Measurements from ENCODE around the gene GRB14.
"Not testable (repeated sequence)": the region's sequence is repeated elsewhere in the genome, so short reads cannot be mapped to it uniquely, and the experiment has no call there.

GRB14 gene

GRCh38 chr2:164551519-164551918 lies 69.8 kb downstream of the GRB14 start:
- Mint-ChIP-seq H3K27me3 (no peaks in the 10 kb centered on the region), H3K4me3 (no peak overlapping the region), H3K9me3 (peaks cover 6% of the 10 kb centered on the region), H3K27ac (no peak overlapping the region), H3K36me3 (no peaks in the 10 kb centered on the region), H3K4me1 (no peaks in the 10 kb centered on the region)
- ATAC-seq, result no peak

GRCh38 chr2:164549705-164550104 lies 71.6 kb downstream of the GRB14 start:
- H3K4me1 Mint-ChIP-seq, H3K27ac Mint-ChIP-seq, ATAC-seq, H3K4me3 Mint-ChIP-seq, H3K9me3 Mint-ChIP-seq, H3K36me3 Mint-ChIP-seq, H3K27me3 Mint-ChIP-seq: not testable (repeated sequence)

- H3K27me3 Mint-ChIP-seq, result peaks cover 8% of the 10 kb centered on the region
- no peak for ATAC-seq
These were observed 75.8 kb downstream of the GRB14 start for GRCh38 chr2:164545484-164545883.

GRCh38 chr2:164542581-164543021 lies 78.7 kb downstream of the GRB14 start:
- H3K9me3 Mint-ChIP-seq, result peaks cover 8% of the 10 kb centered on the region
- no peaks in the 10 kb centered on the region for H3K4me1 Mint-ChIP-seq
- no peaks in the 10 kb centered on the region for H3K36me3 Mint-ChIP-seq
- H3K27ac Mint-ChIP-seq, result no peak overlapping the region
- peaks cover 8% of the 10 kb centered on the region for H3K27me3 Mint-ChIP-seq
- no peak overlapping the region for H3K4me3 Mint-ChIP-seq
- no peak for ATAC-seq

More at GRCh38 chr2:164545484-164545883, 75.8 kb downstream of the GRB14 start:
- H3K27ac Mint-ChIP-seq, result no peak overlapping the region
- H3K36me3 Mint-ChIP-seq, result no peaks in the 10 kb centered on the region
- no peak overlapping the region for H3K4me3 Mint-ChIP-seq
- H3K4me1 Mint-ChIP-seq, result no peaks in the 10 kb centered on the region
- H3K9me3 Mint-ChIP-seq, result peaks cover 8% of the 10 kb centered on the region

- Mint-ChIP-seq H3K4me3 (no peak overlapping the region), H3K27ac (no peak overlapping the region), H3K4me1 (no peaks in the 10 kb centered on the region), H3K9me3 (no peaks in the 10 kb centered on the region), H3K27me3 (peaks cover 8% of the 10 kb centered on the region), H3K36me3 (no peaks in the 10 kb centered on the region)
- no peak for ATAC-seq
These were observed 82.9 kb downstream of the GRB14 start for GRCh38 chr2:164538240-164538866.

- H3K36me3 Mint-ChIP-seq, result no peaks in the 10 kb centered on the region
- H3K27ac Mint-ChIP-seq, result no peak overlapping the region
- H3K4me1 Mint-ChIP-seq, result no peaks in the 10 kb centered on the region
- no peak for ATAC-seq
- H3K4me3 Mint-ChIP-seq, result no peak overlapping the region
- H3K9me3 Mint-ChIP-seq, result no peaks in the 10 kb centered on the region
- no peaks in the 10 kb centered on the region for H3K27me3 Mint-ChIP-seq
These were observed 85.8 kb downstream of the GRB14 start for GRCh38 chr2:164535280-164536025.

GRCh38 chr2:164530464-164530863 lies 90.8 kb downstream of the GRB14 start:
- Mint-ChIP-seq H3K27ac (no peak overlapping the region), H3K27me3 (no peaks in the 10 kb centered on the region), H3K4me3 (no peak overlapping the region), H3K36me3 (no peaks in the 10 kb centered on the region), H3K9me3 (no peaks in the 10 kb centered on the region), H3K4me1 (no peaks in the 10 kb centered on the region)
- ATAC-seq, result no peak

GRCh38 chr2:164523726-164524125 lies 97.6 kb downstream of the GRB14 start:
- no peak overlapping the region for H3K27ac Mint-ChIP-seq
- H3K27me3 Mint-ChIP-seq, result no peaks in the 10 kb centered on the region
- no peaks in the 10 kb centered on the region for H3K4me1 Mint-ChIP-seq
- ATAC-seq, result no peak
- H3K4me3 Mint-ChIP-seq, result no peak overlapping the region
- peaks cover 6% of the 10 kb centered on the region for H3K9me3 Mint-ChIP-seq
- H3K36me3 Mint-ChIP-seq, result no peaks in the 10 kb centered on the region

- no peak overlapping the region for H3K4me3 Mint-ChIP-seq
- ATAC-seq, result peak; percentile 16
- H3K4me1 Mint-ChIP-seq, result no peaks in the 10 kb centered on the region
- H3K36me3 Mint-ChIP-seq, result no peaks in the 10 kb centered on the region
- H3K27ac Mint-ChIP-seq, result no peak overlapping the region
- H3K27me3 Mint-ChIP-seq, result no peaks in the 10 kb centered on the region
- peaks cover 12% of the 10 kb centered on the region for H3K9me3 Mint-ChIP-seq
These were observed 98.3 kb downstream of the GRB14 start for GRCh38 chr2:164523009-164523408.

- peak; percentile 41 for ATAC-seq
- H3K4me3 Mint-ChIP-seq, result no peak overlapping the region
- H3K4me1 Mint-ChIP-seq, result no peaks in the 10 kb centered on the region
- no peak overlapping the region for H3K27ac Mint-ChIP-seq
- no peaks in the 10 kb centered on the region for H3K27me3 Mint-ChIP-seq
- peaks cover 12% of the 10 kb centered on the region for H3K9me3 Mint-ChIP-seq
- no peaks in the 10 kb centered on the region for H3K36me3 Mint-ChIP-seq
These were observed 98.7 kb downstream of the GRB14 start for GRCh38 chr2:164522561-164522981.

- Mint-ChIP-seq H3K9me3 (peaks cover 27% of the 10 kb centered on the region), H3K36me3 (no peaks in the 10 kb centered on the region), H3K27me3 (peaks cover 11% of the 10 kb centered on the region), H3K27ac (no peak overlapping the region), H3K4me1 (no peaks in the 10 kb centered on the region), H3K4me3 (no peak overlapping the region)
- no peak for ATAC-seq
These were observed 105.5 kb downstream of the GRB14 start for GRCh38 chr2:164515734-164516133.

GRCh38 chr2:164515030-164515429 lies 106.3 kb downstream of the GRB14 start:
- Mint-ChIP-seq H3K4me1 (no peaks in the 10 kb centered on the region), H3K9me3 (peaks cover 27% of the 10 kb centered on the region), H3K27ac (no peak overlapping the region), H3K36me3 (no peaks in the 10 kb centered on the region), H3K27me3 (peaks cover 11% of the 10 kb centered on the region), H3K4me3 (no peak overlapping the region)
- ATAC-seq, result no peak

- Mint-ChIP-seq H3K36me3 (no peaks in the 10 kb centered on the region), H3K27ac (no peak overlapping the region), H3K9me3 (peaks cover 27% of the 10 kb centered on the region), H3K4me3 (no peak overlapping the region), H3K4me1 (no peaks in the 10 kb centered on the region), H3K27me3 (peaks cover 11% of the 10 kb centered on the region)
- ATAC-seq, result no peak
These were observed 106.8 kb downstream of the GRB14 start for GRCh38 chr2:164514491-164514890.

- H3K4me3 Mint-ChIP-seq, result no peak overlapping the region
- ATAC-seq, result no peak
- H3K36me3 Mint-ChIP-seq, result no peaks in the 10 kb centered on the region
- H3K4me1 Mint-ChIP-seq, result no peaks in the 10 kb centered on the region
- H3K27ac Mint-ChIP-seq, result no peak overlapping the region
- peaks cover 15% of the 10 kb centered on the region for H3K9me3 Mint-ChIP-seq
- peaks cover 11% of the 10 kb centered on the region for H3K27me3 Mint-ChIP-seq
These were observed 108.4 kb downstream of the GRB14 start for GRCh38 chr2:164512871-164513270.

GRCh38 chr2:164511738-164512137 lies 109.5 kb downstream of the GRB14 start:
- no peak for ATAC-seq
- Mint-ChIP-seq H3K36me3 (no peaks in the 10 kb centered on the region), H3K27me3 (peaks cover 11% of the 10 kb centered on the region), H3K9me3 (peaks cover 10% of the 10 kb centered on the region), H3K27ac (no peak overlapping the region), H3K4me3 (no peak overlapping the region), H3K4me1 (no peaks in the 10 kb centered on the region)

- Mint-ChIP-seq H3K4me1 (no peaks in the 10 kb centered on the region), H3K36me3 (no peaks in the 10 kb centered on the region), H3K4me3 (no peak overlapping the region), H3K27ac (no peak overlapping the region), H3K9me3 (peaks cover 10% of the 10 kb centered on the region), H3K27me3 (peaks cover 11% of the 10 kb centered on the region)
- ATAC-seq, result peak; percentile 20
These were observed 110.4 kb downstream of the GRB14 start for GRCh38 chr2:164510895-164511294.
